Neural cell (in vitro differentiated cells): Measurements from ENCODE around the gene HHIPL1. TPM values are rescaled to one million over a fixed set of nuclear protein-coding genes. Genes with fewer than 3 reads are reported as not detected.

Experiments
- H2AFZ ChIP-seq: fragments of 200-600, 300-800 bp; sonication (generic), shearing (Covaris generic); 2 replicates; pipeline ENCODE4 v1.6.0; 2014; ENCODE audit warnings: low read depth, mild to moderate bottlenecking, antibody characterized with exemption, low read length, moderate library complexity
- H3F3A ChIP-seq: fragments of 200-600 bp; shearing (Covaris generic); 2 replicates; pipeline ENCODE4 v1.6.1; 2016; ENCODE audit warnings: mild to moderate bottlenecking, moderate library complexity, mixed read lengths, antibody characterized with exemption, low read length; ENCODE audit not compliant: insufficient read depth, poor library complexity, severe bottlenecking
- H3K27ac ChIP-seq: fragments of 200-600, 300-800 bp; sonication (generic), shearing (Covaris generic); 2 replicates; pipeline ENCODE4 v1.5.1; 2014; ENCODE audit warnings: mild to moderate bottlenecking, low read length, moderate library complexity
- H3K27me3 ChIP-seq: fragments of 300-800, 200-600 bp; sonication (generic), shearing (Covaris generic); 2 replicates; pipeline ENCODE4 v1.6.0; 2014; ENCODE audit warnings: mild to moderate bottlenecking, low read depth, low read length, moderate library complexity; ENCODE audit not compliant: insufficient read depth
- H3K36me3 ChIP-seq: fragments of 300-800, 200-600 bp; sonication (generic), shearing (Covaris generic); 2 replicates; pipeline ENCODE4 v1.5.1; 2014; ENCODE audit warnings: mild to moderate bottlenecking, antibody characterized with exemption, low read length, moderate library complexity; ENCODE audit not compliant: insufficient read depth
- H3K4me2 ChIP-seq: fragments of 300-800, 200-600 bp; sonication (generic), shearing (Covaris generic); 2 replicates; pipeline ENCODE4 v1.6.0; 2014; ENCODE audit warnings: mild to moderate bottlenecking, low read length
- H3K4me3 ChIP-seq: fragments of 300-800, 200-600 bp; sonication (generic), shearing (Covaris generic); 2 replicates; pipeline ENCODE4 v1.5.1; 2014; ENCODE audit warnings: mild to moderate bottlenecking, low read length, moderate library complexity
- H3K79me2 ChIP-seq: fragments of 200-600 bp; shearing (Covaris generic); replicated peaks from 2 replicates; pipeline ENCODE4 v1.6.0; 2014; ENCODE audit warnings: mild to moderate bottlenecking, low read length, moderate library complexity; ENCODE audit not compliant: insufficient read depth
- H3K9ac ChIP-seq: fragments of 300-800, 200-600 bp; sonication (generic), shearing (Covaris generic); 2 replicates; pipeline ENCODE4 v1.6.1; 2016; ENCODE audit warnings: mild to moderate bottlenecking, low read length, mixed read lengths
- H3K9me2 ChIP-seq: fragments of 200-600 bp; shearing (Covaris generic); 2 replicates; pipeline ENCODE4 v1.6.1; 2016; ENCODE audit warnings: mild to moderate bottlenecking, low read length, mixed read lengths; ENCODE audit not compliant: insufficient read depth
- H3K9me3 ChIP-seq: fragments of 200-600, 300-800 bp; sonication (generic), shearing (Covaris generic); 2 replicates; pipeline ENCODE4 v1.6.1; 2016; ENCODE audit warnings: mild to moderate bottlenecking, mixed run types, low read length, moderate library complexity, mixed read lengths
- H4K20me1 ChIP-seq: fragments of 200-600 bp; shearing (Covaris generic); 2 replicates; pipeline ENCODE4 v1.6.1; 2016; ENCODE audit warnings: mild to moderate bottlenecking, mixed run types; ENCODE audit not compliant: insufficient read depth
- EP300 ChIP-seq: fragments of 450-650 bp; conservative IDR thresholded peaks from 2 replicates; pipeline ENCODE4 v1.6.1; 2014; ENCODE audit warnings: antibody characterized with exemption, mild to moderate bottlenecking, moderate library complexity; ENCODE audit not compliant: poor library complexity, severe bottlenecking
- EZH2 ChIP-seq: fragments of 200-600, 300-800 bp; shearing (Covaris generic), sonication (generic); IDR thresholded peaks from 2 replicates; pipeline ENCODE4 v1.6.1; 2014; ENCODE audit warnings: antibody characterized with exemption, low read length, borderline replicate concordance, mild to moderate bottlenecking; ENCODE audit not compliant: insufficient read depth, poor library complexity, severe bottlenecking
- MXI1 ChIP-seq: fragments of 450-650 bp; conservative IDR thresholded peaks from 2 replicates; pipeline ENCODE4 v1.6.1; 2014; ENCODE audit warnings: antibody characterized with exemption, mild to moderate bottlenecking; ENCODE audit not compliant: poor library complexity, severe bottlenecking
- RAD21 ChIP-seq: fragments of 450-650 bp; conservative IDR thresholded peaks from 2 replicates; pipeline ENCODE4 v1.6.1; 2014; ENCODE audit warnings: antibody characterized with exemption, mild to moderate bottlenecking, moderate library complexity
- SMC3 ChIP-seq: fragments of 450-650 bp; conservative IDR thresholded peaks from 2 replicates; pipeline ENCODE4 v1.6.1; 2014; ENCODE audit warnings: antibody characterized with exemption, mild to moderate bottlenecking, moderate library complexity; ENCODE audit not compliant: poor library complexity
- TAF1 ChIP-seq: IDR thresholded peaks from 2 replicates; pipeline ENCODE4 v1.6.1; 2012; ENCODE audit warnings: low read depth
- polyA plus RNA-seq: library from polyadenylated mRNA; depleted of rRNA; stranded (reverse); fragments of >200 nt; gene quantifications from 2 replicates; pipeline ENCODE4 v1.2.3, GENCODE V29; 2014

HHIPL1 gene
- polyA plus RNA-seq, 1 donor from 2014 or later = 0.47 TPM

DNA sequence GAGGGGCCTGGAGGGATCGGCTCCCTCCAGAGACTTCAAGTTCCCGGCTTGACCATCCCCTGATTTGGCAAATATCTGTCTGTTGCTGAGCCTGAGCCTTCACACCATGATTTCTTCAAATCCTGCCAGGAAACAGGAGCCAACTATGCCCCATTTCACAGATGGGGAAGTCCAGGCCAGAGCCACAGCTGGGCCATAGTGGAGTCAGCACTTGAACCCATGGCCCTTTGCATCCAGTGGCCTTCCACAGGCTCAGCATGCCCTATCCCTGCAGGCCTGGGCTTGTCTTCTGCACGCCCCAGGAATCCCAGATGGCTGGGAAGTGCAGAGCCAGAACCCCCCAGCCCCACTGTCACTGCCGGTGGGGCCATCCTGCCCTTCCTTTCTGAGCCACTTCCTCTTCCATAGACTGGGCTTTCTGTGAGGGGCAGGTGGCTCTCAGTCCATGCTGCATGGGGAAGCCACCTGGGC, 84.1 kb downstream of the HHIPL1 start:
- Histone ChIP-seq H3F3A (no peaks in the 10 kb centered on the region), H4K20me1 (no peaks in the 10 kb centered on the region), H3K36me3 (no peaks in the 10 kb centered on the region), H3K79me2 (no peaks in the 10 kb centered on the region), H2AFZ (no peak overlapping the region), H3K27ac (no peak overlapping the region), H3K9me2 (no peaks in the 10 kb centered on the region), H3K4me2 (no peak overlapping the region), H3K9me3 (no peaks in the 10 kb centered on the region), H3K4me3 (no peak overlapping the region), H3K27me3 (no peaks in the 10 kb centered on the region), H3K9ac (no peak overlapping the region)
- TF ChIP-seq MXI1 = no peak
- no peak for TF ChIP-seq RAD21
- TF ChIP-seq SMC3 = no peak
- no peak for TF ChIP-seq EZH2
- no peak for TF ChIP-seq TAF1
- TF ChIP-seq EP300 = no peak

Other genes with a start within 250 kb of the HHIPL1 start
- 44.0 and 49.6 TPM in 2 replicates for gene SETD3, start 164.3 kb upstream of the HHIPL1 start, polyA plus RNA-seq
- gene CCNK, start 163.7 kb upstream of the HHIPL1 start, polyA plus RNA-seq = 11.2 and 20.1 TPM in 2 replicates
- 24.8 and 25.5 TPM in 2 replicates for gene CCDC85C, start 40.9 kb upstream of the HHIPL1 start, polyA plus RNA-seq
- 5.4 and 15.1 TPM in 2 replicates for gene CYP46A1, start 39.2 kb downstream of the HHIPL1 start, polyA plus RNA-seq
- gene EML1, start 148.3 kb downstream of the HHIPL1 start, polyA plus RNA-seq = 21.7 and 27.2 TPM in 2 replicates